PC-9 (cell line): ENCODE data around the gene UBE2G2. TPM values are rescaled to one million over a fixed set of nuclear protein-coding genes. Genes with fewer than 3 reads are reported as not detected.

ENCODE experiments used
- BruUV-seq: library from RNA; stranded (reverse); fragments of 400-500 nt; replicated peaks from 2 replicates; lab custom pipeline; 2021; lab: Mats Ljungman, UMichigan
- CTCF ChIA-PET: fragments of 300-600 bp; sonication (Branson Sonifier 250); formaldehyde crosslinking; loops from one replicate; lab custom pipeline; 2022; ENCODE audit warnings: antibody characterized with exemption; lab: Charles Lee
- POLR2A ChIA-PET: fragments of 300-600 bp; sonication (Branson Sonifier 250); formaldehyde crosslinking; loops from one replicate; lab custom pipeline; 2022; ENCODE audit warnings: antibody characterized with exemption; ENCODE audit not compliant: unreplicated experiment; lab: Charles Lee
- DNase-seq, 2 experiments: peaks; one replicate each; pipeline versions ENCODE4 v3.0.0 to v3.0.0-alpha.2; 2015 to 2022; ENCODE audit warnings: mixed read lengths in 1 of 2
- H2AFZ ChIP-seq: fragments of 200-600 bp; sonication (generic); 2 replicates; pipeline ENCODE4 v1.8.1; 2017; ENCODE audit warnings: antibody characterized with exemption
- H3F3A ChIP-seq: fragments of 200-600 bp; sonication (generic); 2 replicates; pipeline ENCODE4 v1.8.1; 2017; ENCODE audit warnings: antibody characterized with exemption, mild to moderate bottlenecking, low read depth; ENCODE audit not compliant: insufficient read depth
- H3K27ac ChIP-seq: fragments of 200-600 bp; sonication (generic); 2 replicates; pipeline ENCODE4 v1.6.1; 2016; ENCODE audit warnings: mixed run types
- H3K27me3 ChIP-seq: fragments of 200-600 bp; sonication (generic); 2 replicates; pipeline ENCODE4 v1.6.1; 2016; ENCODE audit warnings: low read depth, mixed run types; ENCODE audit not compliant: insufficient read depth
- H3K36me3 ChIP-seq: fragments of 200-600 bp; sonication (generic); 2 replicates; pipeline ENCODE4 v1.6.1; 2016; ENCODE audit warnings: low read depth, mixed run types
- H3K4me1 ChIP-seq: fragments of 200-600 bp; sonication (generic); replicated peaks from 2 replicates; pipeline ENCODE4 v1.6.1; 2016; ENCODE audit warnings: mixed run types; ENCODE audit not compliant: insufficient read depth
- H3K4me2 ChIP-seq: fragments of 200-600 bp; sonication (generic); 2 replicates; pipeline ENCODE4 v1.6.1; 2017; ENCODE audit warnings: mixed run types
- H3K4me3 ChIP-seq: fragments of 200-600 bp; sonication (generic); 2 replicates; pipeline ENCODE4 v1.6.1; 2016; ENCODE audit warnings: mixed run types
- H3K79me2 ChIP-seq: fragments of 200-600 bp; sonication (generic); 2 replicates; pipeline ENCODE4 v1.6.1; 2017; ENCODE audit warnings: low read depth, mixed run types
- H3K9me2 ChIP-seq: fragments of 200-600 bp; sonication (generic); 2 replicates; pipeline ENCODE4 v1.8.1; 2017; ENCODE audit warnings: mild to moderate bottlenecking; ENCODE audit not compliant: insufficient read depth
- H3K9me3 ChIP-seq: fragments of 200-600 bp; sonication (generic); 2 replicates; pipeline ENCODE4 v1.8.1; 2016; ENCODE audit warnings: low read depth; ENCODE audit not compliant: insufficient read depth
- H4K20me1 ChIP-seq: fragments of 200-600 bp; sonication (generic); 2 replicates; pipeline ENCODE4 v1.8.1; 2017; ENCODE audit not compliant: insufficient read depth
- EZH2 ChIP-seq: fragments of 200-600 bp; sonication (generic); IDR thresholded peaks from 2 replicates; pipeline ENCODE4 v1.8.0; 2017; ENCODE audit warnings: antibody characterized with exemption, low read depth
- intact Hi-C: fragments of 100-400 bp; cut with micrococcal nuclease; formaldehyde crosslinking; loops from one replicate; pipeline ENCODE4 v1.10.0; 2022; ENCODE audit not compliant: unreplicated experiment
- total RNA-seq: library from RNA; stranded (reverse); gene quantifications from 2 replicates; pipeline ENCODE4 v1.2.3, GENCODE V29; 2021
- TF ChIP-seq, protein P1 (sequence below): fragments of 200-600 bp; sonication (generic); conservative IDR thresholded peaks from 2 replicates; pipeline ENCODE4 v1.6.1; 2017; ENCODE audit warnings: mixed run types, antibody characterized with exemption, mild to moderate bottlenecking, moderate library complexity

The UBE2G2 gene
- total RNA-seq, 1 experiment from 2014 or later: 51.9 TPM

DNA sequence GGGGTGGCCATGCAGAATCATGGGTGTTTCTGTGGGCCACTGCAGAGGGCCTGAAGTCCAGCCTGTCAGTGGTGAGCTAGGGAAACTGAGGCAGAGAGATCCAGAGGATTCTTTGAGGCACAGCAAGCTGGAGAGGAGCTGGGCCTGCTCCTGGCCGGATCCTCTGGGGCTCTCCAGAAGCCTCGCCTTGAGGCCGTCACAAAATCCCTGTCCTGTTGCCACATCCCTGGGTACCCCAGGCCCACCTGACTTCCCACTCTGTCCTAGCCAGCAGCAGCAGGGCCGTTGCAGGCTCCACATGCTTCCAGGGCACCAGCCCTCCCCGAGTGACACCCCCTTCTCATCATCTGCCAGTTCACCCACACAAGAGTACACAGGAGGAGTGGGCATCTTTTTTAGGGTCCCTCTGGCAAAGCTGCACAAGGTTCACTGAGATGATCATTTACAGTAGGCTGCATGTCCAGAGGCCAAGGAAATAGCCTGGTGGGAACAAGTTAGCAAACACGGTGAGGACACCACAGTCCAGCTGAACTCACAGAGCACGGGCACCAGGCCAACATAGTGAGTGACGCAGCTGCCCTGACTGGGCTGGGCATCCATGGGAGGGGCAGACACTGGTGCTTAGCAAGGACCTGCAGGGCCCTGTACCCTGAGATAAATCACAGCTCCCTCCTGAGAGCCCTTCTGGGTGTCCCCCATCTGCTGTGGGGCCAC lies 65.2 kb downstream of the UBE2G2 start:
- Histone ChIP-seq H3K36me3 (no peaks in the 10 kb centered on the region), H3K27ac (no peak overlapping the region)
- DNase-seq: peak; percentile 74 to 84

DNA sequence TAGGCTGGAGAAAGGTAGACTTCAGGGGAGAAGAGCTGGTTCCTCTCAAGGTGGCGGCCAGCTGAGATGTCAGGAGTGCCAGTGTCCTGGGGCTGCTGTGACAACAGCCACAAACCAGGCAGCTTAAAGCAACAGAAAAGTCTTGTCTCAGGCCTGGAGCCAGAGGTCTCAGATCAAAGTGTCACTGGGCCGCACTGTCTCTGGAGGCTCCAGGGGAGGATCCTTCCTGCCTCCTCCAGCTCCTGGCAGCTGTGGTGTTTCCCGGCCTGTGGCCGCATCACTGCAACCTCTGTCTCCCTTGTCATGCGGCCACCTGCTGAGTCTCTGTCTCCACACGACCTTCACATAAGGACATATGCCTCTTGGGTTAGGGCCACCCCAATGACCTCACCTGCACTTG lies 65.8 kb downstream of the UBE2G2 start:
- BruUV-seq: no TSS peak
- Histone ChIP-seq H3K9me2 (no peaks in the 10 kb centered on the region), H3K4me1 (peaks cover 10% of the 10 kb centered on the region; the same call in 1 of the 2 replicates), H3K27me3 (peaks cover 31% of the 10 kb centered on the region), H3K4me2 (no peak overlapping the region), H3K79me2 (no peaks in the 10 kb centered on the region), H3F3A (no peaks in the 10 kb centered on the region), H3K9me3 (no peaks in the 10 kb centered on the region), H3K27ac (no peak overlapping the region), H4K20me1 (no peaks in the 10 kb centered on the region), H3K36me3 (no peaks in the 10 kb centered on the region), H2AFZ (no peak overlapping the region), H3K4me3 (no peak overlapping the region)
- no peak for DNase-seq
- ChIA-PET POLR2A (no interaction called here), CTCF (no interaction called here)
- no peak for TF ChIP-seq EZH2
- TF ChIP-seq, protein P1, sequence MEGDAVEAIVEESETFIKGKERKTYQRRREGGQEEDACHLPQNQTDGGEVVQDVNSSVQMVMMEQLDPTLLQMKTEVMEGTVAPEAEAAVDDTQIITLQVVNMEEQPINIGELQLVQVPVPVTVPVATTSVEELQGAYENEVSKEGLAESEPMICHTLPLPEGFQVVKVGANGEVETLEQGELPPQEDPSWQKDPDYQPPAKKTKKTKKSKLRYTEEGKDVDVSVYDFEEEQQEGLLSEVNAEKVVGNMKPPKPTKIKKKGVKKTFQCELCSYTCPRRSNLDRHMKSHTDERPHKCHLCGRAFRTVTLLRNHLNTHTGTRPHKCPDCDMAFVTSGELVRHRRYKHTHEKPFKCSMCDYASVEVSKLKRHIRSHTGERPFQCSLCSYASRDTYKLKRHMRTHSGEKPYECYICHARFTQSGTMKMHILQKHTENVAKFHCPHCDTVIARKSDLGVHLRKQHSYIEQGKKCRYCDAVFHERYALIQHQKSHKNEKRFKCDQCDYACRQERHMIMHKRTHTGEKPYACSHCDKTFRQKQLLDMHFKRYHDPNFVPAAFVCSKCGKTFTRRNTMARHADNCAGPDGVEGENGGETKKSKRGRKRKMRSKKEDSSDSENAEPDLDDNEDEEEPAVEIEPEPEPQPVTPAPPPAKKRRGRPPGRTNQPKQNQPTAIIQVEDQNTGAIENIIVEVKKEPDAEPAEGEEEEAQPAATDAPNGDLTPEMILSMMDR: no peak
- intact Hi-C loops: no loop called here

More for the DNA sequence above, 65.2 kb downstream of the UBE2G2 start:
- H3K9me2 ChIP-seq: no peaks in the 10 kb centered on the region
- intact Hi-C loops: no loop called here
- TF ChIP-seq EZH2: no peak
- TF ChIP-seq, protein P1: no peak
- no TSS peak for BruUV-seq
- POLR2A ChIA-PET: interaction anchor here (0.7 kb wide), 1 partner anchor 191 kb away, joined by 13 read pairs; no protein-coding TSS in a partner anchor
- H3K4me2 ChIP-seq: peak overlapping the region; percentile 49
- peaks cover 10% of the 10 kb centered on the region; the same call in 1 of the 2 replicates for H3K4me1 ChIP-seq
- no peak overlapping the region for H3K4me3 ChIP-seq
- no peak overlapping the region for H2AFZ ChIP-seq
- H3K9me3 ChIP-seq: no peaks in the 10 kb centered on the region
- no peaks in the 10 kb centered on the region for H3K79me2 ChIP-seq
- CTCF ChIA-PET: interaction anchor here (0.5 kb wide), 1 partner anchor 781 kb away, joined by 4 read pairs; no protein-coding TSS in a partner anchor
- H3F3A ChIP-seq: no peaks in the 10 kb centered on the region
- no peaks in the 10 kb centered on the region for H4K20me1 ChIP-seq
- H3K27me3 ChIP-seq: peaks cover 26% of the 10 kb centered on the region

DNA sequence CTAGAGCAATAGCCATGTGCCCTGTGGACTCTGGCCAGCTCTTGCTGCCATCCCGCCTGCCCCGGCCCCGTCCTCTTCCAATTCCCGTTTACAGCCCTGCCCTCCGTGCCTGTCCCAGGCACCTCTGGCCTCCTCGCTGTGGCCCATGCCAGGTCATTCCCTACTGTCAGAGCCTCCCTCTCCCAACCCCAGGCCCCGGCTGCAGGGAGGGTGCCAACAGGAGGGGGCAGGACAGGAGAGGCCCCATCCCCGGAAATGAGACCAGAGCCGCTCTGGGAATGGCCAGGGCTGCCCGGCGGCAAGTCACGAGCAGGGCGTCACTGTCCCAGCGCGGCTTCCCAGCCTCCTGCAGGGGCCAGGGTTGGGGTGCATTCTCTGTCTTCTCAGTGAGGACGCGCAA lies 66.8 kb downstream of the UBE2G2 start:
- H4K20me1 ChIP-seq: no peaks in the 10 kb centered on the region
- intact Hi-C loops: no loop called here
- no peaks in the 10 kb centered on the region for H3K9me2 ChIP-seq
- no peak for TF ChIP-seq EZH2
- TF ChIP-seq, protein P1: no peak
- H3K4me1 ChIP-seq: peaks cover 10% of the 10 kb centered on the region; the same call in 1 of the 2 replicates
- H3K4me3 ChIP-seq: no peak overlapping the region
- no TSS peak for BruUV-seq
- no peak overlapping the region for H2AFZ ChIP-seq
- H3K4me2 ChIP-seq: no peak overlapping the region
- ChIA-PET POLR2A (no interaction called here), CTCF (no interaction called here)
- no peaks in the 10 kb centered on the region for H3F3A ChIP-seq
- H3K27ac ChIP-seq: no peak overlapping the region
- H3K27me3 ChIP-seq: peaks cover 27% of the 10 kb centered on the region
- no peak for DNase-seq
- no peaks in the 10 kb centered on the region for H3K36me3 ChIP-seq
- H3K79me2 ChIP-seq: no peaks in the 10 kb centered on the region
- no peaks in the 10 kb centered on the region for H3K9me3 ChIP-seq
